ENCODE data around the gene HSPA4.

DNA sequence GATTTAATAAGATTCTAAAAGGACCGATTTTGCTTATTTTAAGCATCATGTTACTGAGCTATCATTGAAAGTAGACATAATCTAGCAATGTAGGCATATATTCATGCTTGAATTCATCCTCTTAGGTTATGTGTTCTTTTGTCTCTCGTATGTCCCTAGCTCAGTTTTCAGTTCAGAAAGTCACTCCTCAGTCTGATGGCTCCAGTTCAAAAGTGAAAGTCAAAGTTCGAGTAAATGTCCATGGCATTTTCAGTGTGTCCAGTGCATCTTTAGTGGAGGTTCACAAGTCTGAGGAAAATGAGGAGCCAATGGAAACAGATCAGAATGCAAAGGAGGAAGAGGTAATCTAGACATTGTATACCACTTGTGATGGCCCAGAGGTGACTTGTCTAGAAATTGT lies 39.2 kb downstream of the HSPA4 start:
- TF ChIP-seq EZH2 (IDR thresholded peaks at IDR 0.05; ENCODE audit: borderline replicate concordance, low read length), result no peak
- TF ChIP-seq, protein P1, sequence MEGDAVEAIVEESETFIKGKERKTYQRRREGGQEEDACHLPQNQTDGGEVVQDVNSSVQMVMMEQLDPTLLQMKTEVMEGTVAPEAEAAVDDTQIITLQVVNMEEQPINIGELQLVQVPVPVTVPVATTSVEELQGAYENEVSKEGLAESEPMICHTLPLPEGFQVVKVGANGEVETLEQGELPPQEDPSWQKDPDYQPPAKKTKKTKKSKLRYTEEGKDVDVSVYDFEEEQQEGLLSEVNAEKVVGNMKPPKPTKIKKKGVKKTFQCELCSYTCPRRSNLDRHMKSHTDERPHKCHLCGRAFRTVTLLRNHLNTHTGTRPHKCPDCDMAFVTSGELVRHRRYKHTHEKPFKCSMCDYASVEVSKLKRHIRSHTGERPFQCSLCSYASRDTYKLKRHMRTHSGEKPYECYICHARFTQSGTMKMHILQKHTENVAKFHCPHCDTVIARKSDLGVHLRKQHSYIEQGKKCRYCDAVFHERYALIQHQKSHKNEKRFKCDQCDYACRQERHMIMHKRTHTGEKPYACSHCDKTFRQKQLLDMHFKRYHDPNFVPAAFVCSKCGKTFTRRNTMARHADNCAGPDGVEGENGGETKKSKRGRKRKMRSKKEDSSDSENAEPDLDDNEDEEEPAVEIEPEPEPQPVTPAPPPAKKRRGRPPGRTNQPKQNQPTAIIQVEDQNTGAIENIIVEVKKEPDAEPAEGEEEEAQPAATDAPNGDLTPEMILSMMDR (conservative IDR thresholded peaks at IDR 0.05 in 1 of 2, IDR thresholded peaks at IDR 0.05 in 1 of 2; ENCODE audit: extremely low read depth in 1 of 2, insufficient read depth in 1 of 2, low read depth in 1 of 2, low read length in 2 of 2), result no peak
